Kidney (tissue), 14 donors: ENCODE data around the gene RAI1. TPM values are rescaled to one million over a fixed set of nuclear protein-coding genes. Genes with fewer than 3 reads are reported as not detected.

Source experiments
- DNase-seq, 5 donors: peaks; one replicate each; pipeline ENCODE4 v3.0.0-alpha.2; 2013 to 2020
- FAIRE-seq: peaks from 2 replicates; lab custom pipeline; 2012; peaks lifted over from hg19 to GRCh38; lab: Jason Lieb, UNC
- H3K27ac ChIP-seq, 2 donors: one replicate each; pipeline ENCODE4 v1.7.0; 2013; ENCODE audit warnings: low read depth in 2 of 2, low read length in 2 of 2, inconsistent platforms in 1 of 2
- H3K27me3 ChIP-seq: one replicate; pipeline ENCODE4 v1.7.1; 2013; ENCODE audit warnings: low read length, inconsistent platforms; ENCODE audit not compliant: control insufficient read depth, insufficient read depth
- H3K36me3 ChIP-seq, 3 donors: one replicate each; pipeline versions ENCODE4 v1.7.0 to v1.7.1; 2013; ENCODE audit warnings: low read length in 3 of 3, control low read depth in 1 of 3, inconsistent platforms in 1 of 3; ENCODE audit not compliant: insufficient read depth in 3 of 3, control insufficient read depth in 2 of 3
- H3K4me1 ChIP-seq, 3 donors: one replicate each; pipeline versions ENCODE4 v1.7.0 to v1.7.1; 2013; ENCODE audit warnings: low read length in 3 of 3, inconsistent platforms in 1 of 3, low read depth in 1 of 3; ENCODE audit not compliant: control insufficient read depth in 2 of 3, insufficient read depth in 2 of 3
- H3K4me3 ChIP-seq, 3 donors: one replicate each; pipeline versions ENCODE4 v1.7.0 to v1.8.1; 2013; ENCODE audit warnings: low read length in 3 of 3, control low read depth in 1 of 3, inconsistent platforms in 1 of 3
- H3K9ac ChIP-seq, 3 donors: one replicate each; pipeline versions ENCODE4 v1.7.0 to v1.7.1; 2013; ENCODE audit warnings: low read length in 3 of 3, control low read depth in 1 of 3, inconsistent platforms in 1 of 3
- H3K9me3 ChIP-seq, 3 donors: one replicate each; pipeline versions ENCODE4 v1.7.0 to v1.7.1; 2013; ENCODE audit warnings: low read length in 3 of 3, control low read depth in 1 of 3, inconsistent platforms in 1 of 3; ENCODE audit not compliant: control insufficient read depth in 2 of 3, insufficient read depth in 1 of 3
- intact Hi-C: fragments of 100-400 bp; cut with DNase I; formaldehyde crosslinking; loops from one replicate; pipeline ENCODE4 v1.11.1; 2022
- polyA plus RNA-seq: library from polyadenylated mRNA; stranded (reverse); fragments of 350-450 nt; fragmentation: Illumina TruSeq; extraction: RNeasy Lipid Tissue Mini Kit (QIAGEN cat#74804); gene quantifications from one replicate; pipeline ENCODE4 v1.2.3, GENCODE V29; 2014; ENCODE audit warnings: low read depth, low replicate concordance; ENCODE audit not compliant: insufficient read depth
- total RNA-seq: library from RNA; stranded (reverse); fragmentation: NEBNext Ultra II Directional; extraction: Animal tissue kit (Norgen Biotek cat#: 25700); gene quantifications from one replicate; pipeline ENCODE4 v1.2.1, GENCODE V29; 2021
- TF ChIP-seq, protein P1 (sequence below): IDR thresholded peaks from 3 replicates; pipeline ENCODE4 v1.5.1; 2012; ENCODE audit warnings: mild to moderate bottlenecking, moderate library complexity, borderline replicate concordance; ENCODE audit not compliant: insufficient read depth; ENCODE audit errors: extremely low read depth
- donor health status: control.
- donor health status: control.
- donor health status: control.
- donor health status: control.
- donor health status: control.
- donor health status: DM: yes; HTN: yes; CAD: no.
- donor health status: Normal renal cell carcinoma (clear cell type).

Gene RAI1
- total and polyA plus RNA-seq, 2 donors from 2014 or later = 6.7 to 50.5 TPM

DNA sequence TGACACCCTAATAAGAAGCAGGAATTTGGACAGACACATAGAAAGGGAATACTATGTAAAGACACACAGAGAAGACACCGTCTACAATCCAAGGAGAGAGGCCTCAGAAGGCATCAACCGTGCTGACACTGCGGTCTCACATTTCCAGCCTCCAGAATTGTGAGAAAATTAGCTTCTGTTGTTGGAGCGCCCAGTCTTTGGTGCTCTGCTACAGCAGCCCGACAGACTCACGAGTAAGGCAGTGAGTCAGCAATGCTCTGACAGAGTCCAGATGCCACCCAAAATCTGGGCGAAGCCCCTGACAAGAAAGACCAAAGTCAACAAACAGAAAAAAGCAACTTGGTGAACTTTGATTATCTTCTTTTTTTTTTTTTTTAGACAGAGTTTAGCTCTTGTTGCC, 32.5 kb upstream of the RAI1 start:
- no peaks in the 10 kb centered on the region for H3K27me3 ChIP-seq
- DNase-seq (no peak), FAIRE-seq (no peak)
- H3K4me1 ChIP-seq = no peaks in the 10 kb centered on the region
- H3K9ac ChIP-seq = no peak overlapping the region
- no peak overlapping the region for H3K27ac ChIP-seq
- H3K9me3 ChIP-seq = peaks cover 0 to 3% (median 0%) of the 10 kb centered on the region in 3 donors
- TF ChIP-seq, protein P1, sequence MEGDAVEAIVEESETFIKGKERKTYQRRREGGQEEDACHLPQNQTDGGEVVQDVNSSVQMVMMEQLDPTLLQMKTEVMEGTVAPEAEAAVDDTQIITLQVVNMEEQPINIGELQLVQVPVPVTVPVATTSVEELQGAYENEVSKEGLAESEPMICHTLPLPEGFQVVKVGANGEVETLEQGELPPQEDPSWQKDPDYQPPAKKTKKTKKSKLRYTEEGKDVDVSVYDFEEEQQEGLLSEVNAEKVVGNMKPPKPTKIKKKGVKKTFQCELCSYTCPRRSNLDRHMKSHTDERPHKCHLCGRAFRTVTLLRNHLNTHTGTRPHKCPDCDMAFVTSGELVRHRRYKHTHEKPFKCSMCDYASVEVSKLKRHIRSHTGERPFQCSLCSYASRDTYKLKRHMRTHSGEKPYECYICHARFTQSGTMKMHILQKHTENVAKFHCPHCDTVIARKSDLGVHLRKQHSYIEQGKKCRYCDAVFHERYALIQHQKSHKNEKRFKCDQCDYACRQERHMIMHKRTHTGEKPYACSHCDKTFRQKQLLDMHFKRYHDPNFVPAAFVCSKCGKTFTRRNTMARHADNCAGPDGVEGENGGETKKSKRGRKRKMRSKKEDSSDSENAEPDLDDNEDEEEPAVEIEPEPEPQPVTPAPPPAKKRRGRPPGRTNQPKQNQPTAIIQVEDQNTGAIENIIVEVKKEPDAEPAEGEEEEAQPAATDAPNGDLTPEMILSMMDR = no peak
- no peak overlapping the region for H3K4me3 ChIP-seq
- intact Hi-C loops = no loop called here
- no peaks in the 10 kb centered on the region for H3K36me3 ChIP-seq

DNA sequence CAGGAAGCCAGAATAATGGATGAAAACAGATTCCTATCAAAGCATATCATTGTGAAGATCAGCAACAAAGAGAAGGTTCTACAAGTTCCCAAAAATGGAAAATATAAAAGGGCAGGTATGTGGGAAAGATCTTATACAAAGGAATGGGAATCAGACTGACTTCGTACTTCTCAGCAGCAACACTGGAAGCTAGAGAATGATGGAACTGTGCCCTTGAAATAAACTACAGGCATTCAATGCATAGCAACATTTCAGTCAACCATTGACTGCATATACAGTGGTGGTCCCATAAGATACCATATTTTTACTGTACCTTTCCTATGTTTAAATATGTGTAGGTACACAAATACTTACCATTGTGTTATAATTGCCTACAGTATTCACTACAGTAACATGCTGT, 30.3 kb upstream of the RAI1 start:
- intact Hi-C loops = no loop called here
- TF ChIP-seq, protein P1 = no peak
- no peaks in the 10 kb centered on the region for H3K9me3 ChIP-seq
- FAIRE-seq (no peak), DNase-seq (no peak)
- H3K4me3 ChIP-seq = no peak overlapping the region
- H3K27me3 ChIP-seq = no peaks in the 10 kb centered on the region
- no peak overlapping the region for H3K9ac ChIP-seq
- no peaks in the 10 kb centered on the region for H3K36me3 ChIP-seq
- no peak overlapping the region for H3K27ac ChIP-seq
- H3K4me1 ChIP-seq = no peaks in the 10 kb centered on the region

DNA sequence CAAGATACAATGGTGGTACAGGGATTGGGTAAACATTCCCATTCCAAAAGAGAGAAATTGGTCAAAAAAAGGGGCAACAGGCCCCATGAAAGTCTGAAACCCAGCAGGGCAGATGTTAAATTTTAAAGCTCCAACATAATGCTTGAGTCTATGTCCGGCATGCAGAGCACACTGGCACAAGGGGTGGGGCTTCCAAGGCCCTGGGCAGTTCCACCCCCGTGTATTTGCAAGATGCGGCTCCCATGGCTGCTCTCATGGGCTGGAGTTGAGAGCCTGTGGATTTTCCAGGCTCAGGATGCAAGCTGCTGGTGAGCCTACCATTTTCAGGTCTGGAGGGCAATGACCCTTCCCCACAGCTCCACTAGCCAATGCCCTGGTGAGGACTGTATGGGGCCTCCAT, 27.9 kb upstream of the RAI1 start:
- Histone ChIP-seq H3K9me3 (no peaks in the 10 kb centered on the region), H3K9ac (no peak overlapping the region), H3K36me3 (no peaks in the 10 kb centered on the region), H3K4me1 (no peaks in the 10 kb centered on the region), H3K27me3 (no peaks in the 10 kb centered on the region), H3K27ac (no peak overlapping the region), H3K4me3 (no peak overlapping the region)
- DNase-seq (no peak), FAIRE-seq (no peak)
- TF ChIP-seq, protein P1 = no peak
- intact Hi-C loops = no loop called here

DNA sequence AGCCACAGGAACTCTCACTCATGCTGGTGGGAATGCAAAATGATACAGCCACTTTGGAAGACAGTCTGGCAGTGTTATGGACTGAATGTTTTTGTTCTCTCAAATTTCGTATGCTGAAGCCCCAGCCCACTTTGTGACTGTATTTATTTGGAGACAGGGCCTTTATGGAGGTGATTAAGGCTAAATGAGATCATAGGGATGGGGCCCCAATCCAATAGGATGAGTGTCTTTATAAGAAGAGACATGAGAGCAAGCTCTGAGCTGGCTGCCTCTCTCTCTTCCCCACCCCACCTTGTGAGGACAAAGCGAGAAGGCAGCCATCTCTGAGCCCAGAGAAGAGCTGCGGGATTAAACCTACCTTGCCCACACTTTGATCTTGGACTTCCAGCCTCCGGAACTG, 21.9 kb upstream of the RAI1 start:
- H3K4me1 ChIP-seq = peaks cover 0 to 5% (median 0%) of the 10 kb centered on the region in 3 donors
- no peaks in the 10 kb centered on the region for H3K27me3 ChIP-seq
- peak in 1 of 5 donors; percentile 10 for DNase-seq
- no peak overlapping the region for H3K27ac ChIP-seq
- H3K9ac ChIP-seq = no peak overlapping the region
- no peak overlapping the region for H3K4me3 ChIP-seq
- TF ChIP-seq, protein P1 = no peak
- intact Hi-C loops = no loop called here
- no peaks in the 10 kb centered on the region for H3K36me3 ChIP-seq
- no peak for FAIRE-seq
- H3K9me3 ChIP-seq = peaks cover 0 to 12% (median 0%) of the 10 kb centered on the region in 3 donors
